Keratinocyte (primary cell): Measurements from ENCODE around the gene RPS6KL1. TPM values are rescaled to one million over a fixed set of nuclear protein-coding genes. Genes with fewer than 3 reads are reported as not detected.

Experiments
- DNase-seq: peaks from one replicate; pipeline ENCODE4 v3.0.0-alpha.2; 2011; ENCODE audit warnings: low read depth, missing footprints, low spot score
- FAIRE-seq: peaks from 2 replicates; lab custom pipeline; 2011; peaks lifted over from hg19 to GRCh38; lab: Jason Lieb, UNC
- H2AFZ ChIP-seq: 2 replicates; pipeline ENCODE4 v1.6.0; 2012; ENCODE audit warnings: low read length, control low read depth, inconsistent platforms; ENCODE audit not compliant: control insufficient read depth
- H3K27ac ChIP-seq: 2 replicates; pipeline ENCODE4 v1.5.1; 2011; ENCODE audit warnings: low read length; ENCODE audit not compliant: control insufficient read depth, insufficient read depth
- H3K27me3 ChIP-seq: 3 replicates; pipeline ENCODE4 v1.6.0; 2011; ENCODE audit warnings: low read length; ENCODE audit not compliant: control insufficient read depth, insufficient read depth; ENCODE audit errors: extremely low read depth
- H3K36me3 ChIP-seq, 2 experiments: 2 replicates in 1 of 2; 3 replicates in 1 of 2; pipeline ENCODE4 v1.5.1; 2011; ENCODE audit warnings: low read length in 2 of 2, mild to moderate bottlenecking in 1 of 2; ENCODE audit not compliant: control insufficient read depth in 2 of 2, insufficient read depth in 2 of 2; ENCODE audit errors: extremely low read depth in 1 of 2
- H3K4me1 ChIP-seq: 3 replicates; pipeline ENCODE4 v1.5.1; 2011; ENCODE audit warnings: low read length; ENCODE audit not compliant: control insufficient read depth, insufficient read depth; ENCODE audit errors: extremely low read depth
- H3K4me2 ChIP-seq: 3 replicates; pipeline ENCODE4 v1.6.0; 2011; ENCODE audit warnings: low read depth, low read length; ENCODE audit not compliant: control insufficient read depth, insufficient read depth; ENCODE audit errors: extremely low read depth
- H3K4me3 ChIP-seq, 3 experiments: fragments of 200-600 bp in 1 of 3; sonication (generic) in 1 of 3; 2 replicates in 2 of 3; 3 replicates in 1 of 3; pipeline ENCODE4 v1.5.1; 2011 to 2016; ENCODE audit warnings: low read length in 3 of 3, mild to moderate bottlenecking in 3 of 3, control low read depth in 2 of 3, inconsistent platforms in 1 of 3, low read depth in 1 of 3, mixed read lengths in 1 of 3, mixed run types in 1 of 3, moderate library complexity in 1 of 3; ENCODE audit not compliant: control insufficient read depth in 2 of 3, insufficient read depth in 2 of 3; ENCODE audit errors: extremely low read depth in 1 of 3
- H3K79me2 ChIP-seq: 2 replicates; pipeline ENCODE4 v1.6.0; 2012; ENCODE audit warnings: low read length; ENCODE audit not compliant: control insufficient read depth, insufficient read depth
- H3K9ac ChIP-seq: 3 replicates; pipeline ENCODE4 v1.6.0; 2011; ENCODE audit warnings: low read length; ENCODE audit not compliant: control insufficient read depth, insufficient read depth; ENCODE audit errors: extremely low read depth
- H3K9me1 ChIP-seq: 3 replicates; pipeline ENCODE4 v1.6.0; 2011; ENCODE audit warnings: low read length; ENCODE audit not compliant: control insufficient read depth, insufficient read depth; ENCODE audit errors: extremely low read depth
- H3K9me3 ChIP-seq: 2 replicates; pipeline ENCODE4 v1.5.1; 2012; ENCODE audit warnings: low read depth, low read length; ENCODE audit not compliant: control insufficient read depth
- H4K20me1 ChIP-seq: 3 replicates; pipeline ENCODE4 v1.6.0; 2011; ENCODE audit warnings: low read length; ENCODE audit not compliant: control insufficient read depth, insufficient read depth; ENCODE audit errors: extremely low read depth
- CTCF ChIP-seq, 3 experiments: IDR thresholded peaks in 1 of 3; conservative IDR thresholded peaks in 1 of 3; optimal IDR thresholded peaks in 1 of 3; 2 replicates in 2 of 3; 3 replicates in 1 of 3; pipeline versions ENCODE3 to v1.5.1; 2011; ENCODE audit warnings: low read length in 3 of 3, mild to moderate bottlenecking in 3 of 3, moderate library complexity in 2 of 3, control low read depth in 1 of 3, inconsistent platforms in 1 of 3; ENCODE audit not compliant: insufficient read depth in 2 of 3; ENCODE audit errors: extremely low read depth in 1 of 3
- EZH2 ChIP-seq: IDR thresholded peaks from one replicate; pipeline ENCODE4 v1.6.1; 2012; ENCODE audit warnings: inconsistent platforms, mild to moderate bottlenecking, low read length, moderate library complexity
- dilution Hi-C: fragments of 300-500 bp; cut with MboI; formaldehyde crosslinking; loops from one replicate; pipeline ENCODE4 v1.7.0; 2020; ENCODE audit warnings: low sequenced_read_pairs; ENCODE audit not compliant: extremely low pct_ligation_motif_present
- polyA plus RNA-seq, 5 experiments: library from polyadenylated mRNA; depleted of rRNA in 3 of 5; stranded (reverse) in 3 of 5; stranded (forward) in 1 of 5; unstranded in 1 of 5; fragments of >200 nt; gene quantifications; 1 replicate in 1 of 5; 2 replicates in 3 of 5; 3 replicates in 1 of 5; pipeline versions ENCODE4 v1.2.1 to v1.2.3, GENCODE V29; 2011 to 2012; ENCODE audit warnings: missing spikeins in 2 of 5, low read depth in 1 of 5, low replicate concordance in 1 of 5

Gene RPS6KL1
- polyA plus RNA-seq, 1 donor (not counting 4 experiments of a cell fraction or from before 2014, with no cell fraction given): 0.69 TPM

- no peak overlapping the region for H3K27ac ChIP-seq
- dilution Hi-C loops: no loop called here
Measured at GRCh38 chr14:74961238-74961911, 38.3 kb upstream of the RPS6KL1 start.

GRCh38 chr14:74960736-74961135 is 37.7 kb upstream of the RPS6KL1 start:
- no peak for FAIRE-seq
- no peaks in the 10 kb centered on the region for H4K20me1 ChIP-seq
- H3K79me2 ChIP-seq: no peaks in the 10 kb centered on the region
- no peak overlapping the region for H2AFZ ChIP-seq
- H3K4me3 ChIP-seq: no peak overlapping the region
- no peaks in the 10 kb centered on the region for H3K9me1 ChIP-seq
- peaks cover 57% of the 10 kb centered on the region for H3K4me1 ChIP-seq
- H3K9ac ChIP-seq: no peak overlapping the region
- dilution Hi-C loops: no loop called here
- H3K27ac ChIP-seq: no peak overlapping the region
- H3K27me3 ChIP-seq: no peaks in the 10 kb centered on the region
- no peak overlapping the region for H3K4me2 ChIP-seq
- H3K36me3 ChIP-seq: no peaks in the 10 kb centered on the region
- TF ChIP-seq CTCF (optimal IDR thresholded peaks at IDR 0.05 in 1 of 3, IDR thresholded peaks at IDR 0.05 in 1 of 3, conservative IDR thresholded peaks at IDR 0.05 in 1 of 3; ENCODE audit: extremely low read depth in 1 of 3, insufficient read depth in 2 of 3, low read length in 3 of 3) (no peak), EZH2 (no peak)
- no peak for DNase-seq
- H3K9me3 ChIP-seq: no peaks in the 10 kb centered on the region

More at GRCh38 chr14:74961238-74961911, 38.3 kb upstream of the RPS6KL1 start:
- Histone ChIP-seq H3K9ac (no peak overlapping the region), H3K79me2 (no peaks in the 10 kb centered on the region), H3K4me3 (no peak overlapping the region), H3K27me3 (no peaks in the 10 kb centered on the region), H2AFZ (no peak overlapping the region), H3K4me1 (peaks cover 61% of the 10 kb centered on the region), H3K9me1 (no peaks in the 10 kb centered on the region), H3K4me2 (no peak overlapping the region), H3K36me3 (no peaks in the 10 kb centered on the region), H3K9me3 (no peaks in the 10 kb centered on the region), H4K20me1 (no peaks in the 10 kb centered on the region)
- TF ChIP-seq EZH2 (no peak), CTCF (optimal IDR thresholded peaks at IDR 0.05 in 1 of 3, IDR thresholded peaks at IDR 0.05 in 1 of 3, conservative IDR thresholded peaks at IDR 0.05 in 1 of 3; ENCODE audit: extremely low read depth in 1 of 3, insufficient read depth in 2 of 3, low read length in 3 of 3) (no peak)
- FAIRE-seq (no peak), DNase-seq (no peak)
